Central memory CD4-positive, alpha-beta T cell (primary cell): ENCODE data around the gene PRKG1.

ENCODE experiments used
- DNase-seq: peaks from one replicate; pipeline ENCODE4 v3.0.0; 2022

The PRKG1 gene

DNA sequence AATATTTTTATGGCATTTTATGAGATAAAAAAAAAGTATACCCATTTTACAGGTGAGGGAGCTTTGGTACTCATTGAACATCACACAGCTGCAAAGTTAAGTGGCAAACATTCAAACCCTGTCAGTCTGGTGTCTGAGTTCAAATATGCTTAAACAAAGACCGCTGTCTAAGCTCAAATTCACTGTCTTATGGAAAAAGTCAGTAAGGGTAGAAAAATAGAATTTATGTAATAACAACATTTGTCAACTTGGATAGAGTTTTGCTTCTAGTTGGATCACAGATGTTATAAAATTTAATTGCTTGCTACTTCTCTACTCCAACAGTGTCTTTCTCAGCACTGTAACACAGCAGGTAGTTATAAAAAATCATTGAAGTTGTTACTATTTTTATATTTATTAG is 786.8 kb downstream of the PRKG1 start:
- no peak for DNase-seq

DNA sequence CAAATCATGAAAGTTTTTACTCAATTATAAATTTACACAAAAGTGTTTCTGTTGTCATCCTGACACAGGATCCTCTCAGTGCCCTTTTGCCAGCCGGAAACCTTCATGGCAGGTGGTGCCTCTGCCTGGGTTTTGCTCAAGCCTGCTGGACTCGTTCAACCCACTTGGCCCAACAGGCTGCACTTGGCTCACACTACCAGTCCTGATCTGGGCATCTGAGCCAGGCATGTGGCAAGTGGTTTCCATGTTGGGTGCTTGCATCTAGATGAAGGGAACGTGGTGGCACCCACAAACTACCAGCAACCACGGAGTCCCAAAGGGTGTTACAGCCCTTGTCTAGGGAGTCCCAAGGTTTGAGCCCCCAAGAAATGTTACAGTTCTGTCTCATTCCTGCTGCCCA is 787.4 kb downstream of the PRKG1 start:
- DNase-seq: no peak

DNA sequence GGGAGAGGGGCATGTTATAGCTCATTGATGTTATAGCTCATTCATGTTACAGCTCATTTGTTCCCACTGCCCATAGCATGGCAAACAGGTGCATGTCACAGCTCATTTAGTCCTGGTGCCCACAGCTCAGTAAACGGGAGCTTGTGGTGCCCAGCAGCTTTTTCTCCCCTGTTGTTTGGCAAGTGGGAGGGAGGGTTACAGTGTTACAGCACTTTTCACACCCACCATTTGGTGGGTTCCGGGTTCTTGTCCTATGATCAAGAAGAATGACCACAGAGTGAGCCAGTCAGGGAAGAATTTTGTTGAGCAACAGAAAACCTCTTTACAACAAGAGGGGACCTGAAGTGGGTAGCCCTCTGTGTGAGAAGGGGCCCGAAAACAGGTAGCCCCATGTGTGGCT is 787.9 kb downstream of the PRKG1 start:
- no peak for DNase-seq

DNA sequence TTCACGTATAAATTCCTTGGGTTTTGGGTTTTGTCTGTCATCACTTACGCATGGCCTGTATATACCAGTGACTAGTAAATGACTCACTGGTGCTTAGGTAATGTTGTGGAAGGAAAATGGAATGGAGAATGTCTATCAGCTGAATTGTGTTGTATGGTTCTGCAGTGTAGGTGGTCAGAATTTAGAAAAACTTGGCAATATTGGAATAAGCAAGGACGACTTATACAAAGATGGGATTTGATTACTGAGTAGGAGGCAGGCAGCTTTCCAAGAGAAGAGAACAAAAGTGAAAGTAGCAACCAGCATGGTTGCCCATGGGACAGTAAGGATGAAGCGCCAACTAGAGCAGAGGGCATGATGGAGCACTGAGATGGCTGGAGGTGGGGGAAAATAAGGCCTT is 793.7 kb downstream of the PRKG1 start:
- DNase-seq: no peak

DNA sequence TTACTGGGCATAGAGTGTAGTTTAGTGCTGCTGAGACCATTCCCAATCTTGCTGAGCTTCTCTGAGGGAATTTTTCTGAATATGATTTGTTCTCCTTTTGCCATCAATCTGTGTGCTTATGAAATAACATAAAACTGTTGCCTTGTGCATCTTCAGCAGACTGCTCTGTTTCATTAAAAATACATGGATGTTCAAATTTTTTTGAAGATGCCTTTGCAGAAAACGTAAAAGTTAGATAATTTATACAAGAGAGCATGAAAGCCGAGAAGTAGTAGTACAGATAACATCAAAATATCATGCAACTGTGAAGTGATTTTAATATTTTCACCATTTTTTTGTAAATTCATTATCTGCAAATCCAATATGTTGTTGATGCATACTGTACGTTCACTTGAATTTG is 799.8 kb downstream of the PRKG1 start:
- no peak for DNase-seq

GRCh38 chr10:51875610-51876009 is 801.3 kb downstream of the PRKG1 start:
- no peak for DNase-seq

DNA sequence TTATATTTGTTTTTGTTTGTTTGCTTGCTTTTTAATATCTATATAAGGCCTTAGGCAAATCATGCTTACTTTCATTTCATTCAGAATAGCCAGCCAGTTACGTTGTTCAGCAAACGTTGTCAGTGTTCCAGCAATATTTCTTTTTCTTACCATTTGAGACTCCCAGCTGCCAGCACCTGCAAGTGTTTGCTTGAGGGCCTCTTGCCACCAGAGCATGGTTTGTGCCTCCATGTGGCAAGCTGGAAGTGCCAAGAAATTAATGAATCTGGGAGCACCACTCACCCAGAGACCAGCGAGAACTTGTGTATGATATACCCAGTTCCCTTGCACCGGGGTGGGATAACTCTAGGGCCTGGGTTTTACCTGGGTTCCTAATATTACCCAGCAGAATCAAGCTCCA is 802.2 kb downstream of the PRKG1 start:
- no peak for DNase-seq

DNA sequence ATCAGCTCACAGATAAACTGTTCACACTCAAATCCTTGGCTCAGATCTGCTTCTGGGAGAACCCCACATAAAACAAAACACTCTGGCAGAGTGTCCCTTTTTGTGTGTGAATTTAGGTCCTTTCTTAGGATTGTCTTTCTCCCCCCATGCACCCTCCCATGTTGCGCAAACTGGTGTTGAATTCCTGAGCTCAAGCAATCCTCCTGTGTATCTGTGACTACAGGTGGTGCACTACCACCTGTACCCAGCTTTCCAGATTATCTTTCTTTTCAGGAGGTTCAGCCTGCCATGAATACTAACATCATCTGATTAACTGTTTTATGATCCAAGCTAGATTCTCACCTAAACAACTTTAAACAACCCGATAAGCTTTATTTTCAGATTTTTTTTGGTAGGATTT is 802.7 kb downstream of the PRKG1 start:
- no peak for DNase-seq

- DNase-seq: no peak
These were observed 803.3 kb downstream of the PRKG1 start for GRCh38 chr10:51877636-51878035.

GRCh38 chr10:51878695-51879094 is 804.4 kb downstream of the PRKG1 start:
- no peak for DNase-seq

- no peak for DNase-seq
These were observed 805.0 kb downstream of the PRKG1 start for GRCh38 chr10:51879238-51879637.

DNA sequence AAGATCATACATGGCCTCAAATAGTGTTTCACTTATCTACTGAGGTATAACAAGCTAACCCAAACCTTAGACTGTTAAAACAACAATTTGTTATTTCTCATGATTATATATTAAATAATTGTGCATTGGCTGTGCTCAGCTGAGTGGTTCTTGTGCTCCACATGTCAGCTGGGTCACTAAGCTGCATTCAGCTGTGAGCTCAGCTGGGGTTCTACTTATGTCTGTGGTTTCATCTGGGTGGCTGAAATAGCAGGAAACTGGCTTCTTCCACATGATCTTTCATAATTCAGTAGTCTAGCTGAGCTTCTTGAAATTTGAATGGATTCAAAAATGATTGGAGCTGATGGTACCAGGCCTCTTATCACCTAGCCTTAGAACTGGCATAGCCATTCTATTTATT is 806.9 kb downstream of the PRKG1 start:
- DNase-seq: no peak

- no peak for DNase-seq
These were observed 812.3 kb downstream of the PRKG1 start for GRCh38 chr10:51886438-51887068.

- DNase-seq: no peak
These were observed 814.0 kb downstream of the PRKG1 start for GRCh38 chr10:51888263-51888662.

GRCh38 chr10:51892313-51892712 is 818.0 kb downstream of the PRKG1 start:
- DNase-seq: no peak

- DNase-seq: no peak
These were observed 818.8 kb downstream of the PRKG1 start for GRCh38 chr10:51892965-51893658.

DNA sequence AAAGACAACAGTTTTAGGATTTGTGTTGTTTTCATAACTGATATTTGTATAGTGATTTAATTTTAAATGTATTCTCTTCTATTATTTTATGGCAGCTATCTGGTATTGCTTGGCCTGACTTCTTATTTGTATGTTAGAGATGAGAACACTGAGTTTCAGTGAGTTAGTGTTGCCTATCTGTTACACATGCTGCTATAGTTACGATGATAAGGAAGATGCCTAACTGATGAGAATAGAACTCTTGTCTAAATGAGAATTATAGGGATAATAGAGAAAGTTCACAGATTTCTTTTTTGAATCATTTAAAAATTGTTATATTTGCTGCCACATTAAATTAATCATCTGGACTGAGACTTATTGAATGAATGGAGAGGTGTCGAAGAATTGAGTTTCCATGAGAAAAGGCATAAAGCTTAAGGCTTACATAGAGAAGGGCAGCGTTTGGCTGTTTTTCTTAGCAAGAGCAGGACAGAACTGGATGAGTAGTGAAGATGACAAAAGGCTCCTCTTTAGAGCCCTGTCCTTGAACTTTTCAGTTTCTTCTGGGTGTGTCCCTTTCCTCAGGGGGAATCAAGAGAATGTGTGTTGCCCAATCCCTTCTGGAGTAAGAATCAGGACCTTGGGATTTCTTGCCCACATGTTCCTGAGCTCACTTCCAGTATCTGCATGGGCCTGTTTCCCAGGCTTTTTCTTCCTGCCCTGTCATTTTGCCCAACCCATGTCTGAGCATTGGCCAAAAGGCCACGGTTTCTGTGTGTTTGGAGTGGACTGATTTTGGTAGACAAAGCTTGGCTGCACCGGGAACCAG is 820.7 kb downstream of the PRKG1 start:
- no peak for DNase-seq

DNA sequence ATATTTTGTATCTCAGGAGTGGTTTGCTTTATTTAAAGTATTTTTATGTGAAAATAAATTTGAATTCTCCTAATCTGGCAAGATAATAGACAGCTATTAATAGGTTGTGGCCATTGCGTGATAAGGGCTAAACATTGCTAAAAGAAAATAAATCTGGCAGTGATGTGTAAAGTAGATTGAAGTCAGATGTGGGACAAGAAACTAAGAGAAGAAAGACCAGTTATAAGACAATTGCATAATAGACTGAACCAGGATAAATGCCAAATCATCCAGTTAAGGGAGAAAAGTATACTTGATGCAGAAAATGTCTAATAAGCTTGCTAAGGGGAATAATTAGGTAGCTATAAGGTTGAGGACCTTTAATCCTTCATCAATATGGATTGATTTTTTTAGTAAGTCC is 822.6 kb downstream of the PRKG1 start:
- no peak for DNase-seq

DNA sequence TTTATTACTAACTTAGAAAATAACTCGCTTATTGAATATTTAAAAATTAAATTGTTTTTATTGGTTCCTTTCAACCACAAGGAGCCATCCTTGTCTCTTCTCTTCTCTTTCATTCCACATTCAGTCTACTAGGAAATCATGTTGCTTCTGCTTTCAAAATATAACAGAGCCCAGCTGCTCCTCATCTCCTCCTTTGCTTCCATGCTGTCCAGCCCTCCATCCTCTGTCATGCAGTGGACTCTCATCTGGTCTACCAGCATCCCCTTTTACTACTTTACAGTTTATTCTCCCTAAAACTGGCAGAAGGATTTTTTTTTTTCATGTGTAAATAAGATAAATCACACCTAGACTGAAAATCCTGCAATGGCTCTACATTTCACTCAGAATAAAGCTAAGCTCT is 823.3 kb downstream of the PRKG1 start:
- DNase-seq: no peak

GRCh38 chr10:51900180-51900579 is 825.9 kb downstream of the PRKG1 start:
- no peak for DNase-seq

DNA sequence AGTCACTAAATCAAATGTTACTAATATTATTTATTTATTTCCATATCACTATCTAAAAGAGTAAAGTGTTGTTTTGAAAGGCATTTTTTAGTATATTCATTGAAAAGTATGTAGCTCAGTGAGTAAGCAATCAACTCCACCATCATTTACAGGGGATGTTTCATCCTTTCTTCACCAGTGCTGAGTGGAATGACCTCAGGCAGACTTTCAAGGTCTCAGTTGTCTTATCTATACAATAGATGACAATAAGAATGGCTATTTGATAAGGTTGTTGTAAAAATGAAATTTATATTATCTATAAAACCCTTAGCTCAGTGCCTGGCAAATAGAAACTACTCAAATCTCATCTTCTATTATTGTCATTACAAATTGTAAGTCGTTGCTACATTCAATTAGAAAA is 829.4 kb downstream of the PRKG1 start:
- no peak for DNase-seq

GRCh38 chr10:51905032-51905431 is 830.7 kb downstream of the PRKG1 start:
- no peak for DNase-seq

- DNase-seq: no peak
These were observed 833.1 kb downstream of the PRKG1 start for GRCh38 chr10:51907361-51907760.

DNA sequence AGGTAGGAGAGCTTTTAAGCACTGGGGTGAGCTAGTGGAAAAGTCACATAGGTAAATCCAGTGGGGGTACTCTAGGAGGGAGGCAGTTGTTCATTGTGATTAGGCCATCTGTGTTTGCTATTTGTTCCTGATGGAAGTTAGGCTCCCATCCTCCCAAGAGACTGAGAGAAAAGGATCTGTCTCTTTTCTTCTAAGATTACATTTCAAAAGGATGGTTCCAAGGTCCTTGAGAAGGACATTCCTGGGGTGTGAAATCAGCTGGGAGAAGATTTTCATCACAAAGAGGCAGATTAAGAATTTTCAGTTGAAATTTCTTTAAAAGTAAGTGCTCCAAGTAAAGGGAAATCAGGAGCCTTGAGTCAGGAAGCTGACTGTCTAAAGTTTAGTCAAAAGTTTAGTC is 835.9 kb downstream of the PRKG1 start:
- DNase-seq: no peak
